SIG-M5 treated with dmso at 0.1 percent for 504 hours (cell line): ENCODE data around the gene AGBL1.

ENCODE experiments used
- DNase-seq: peaks from one replicate; lab custom pipeline; 2025; ENCODE audit not compliant: unreplicated experiment; lab: John Stamatoyannopoulos, UW

AGBL1 gene

GRCh38 chr15:86235667-86236066 lies 156.0 kb downstream of the AGBL1 start:
- DNase-seq = no peak

GRCh38 chr15:86236356-86237110 lies 156.9 kb downstream of the AGBL1 start:
- DNase-seq = no peak

GRCh38 chr15:86237111-86237500 lies 157.4 kb downstream of the AGBL1 start:
- DNase-seq = no peak

- DNase-seq = no peak
Measured at GRCh38 chr15:86247249-86247955, 167.7 kb downstream of the AGBL1 start.

- no peak for DNase-seq
Measured at GRCh38 chr15:86255247-86255646, 175.6 kb downstream of the AGBL1 start.

- no peak for DNase-seq
Measured at GRCh38 chr15:86256628-86257027, 177.0 kb downstream of the AGBL1 start.

- no peak for DNase-seq
Measured at GRCh38 chr15:86259589-86259988, 179.9 kb downstream of the AGBL1 start.

- no peak for DNase-seq
Measured at GRCh38 chr15:86263230-86263629, 183.6 kb downstream of the AGBL1 start.

GRCh38 chr15:86266896-86267484 lies 187.3 kb downstream of the AGBL1 start:
- DNase-seq = no peak

GRCh38 chr15:86267892-86268291 lies 188.2 kb downstream of the AGBL1 start:
- no peak for DNase-seq

- no peak for DNase-seq
Measured at GRCh38 chr15:86268558-86268957, 188.9 kb downstream of the AGBL1 start.

- no peak for DNase-seq
Measured at GRCh38 chr15:86273309-86273708, 193.6 kb downstream of the AGBL1 start.

- DNase-seq = no peak
Measured at GRCh38 chr15:86275361-86275760, 195.7 kb downstream of the AGBL1 start.

- no peak for DNase-seq
Measured at GRCh38 chr15:86278586-86278985, 198.9 kb downstream of the AGBL1 start.

- DNase-seq = no peak
Measured at GRCh38 chr15:86284635-86285034, 205.0 kb downstream of the AGBL1 start.

GRCh38 chr15:86295511-86295910 lies 215.8 kb downstream of the AGBL1 start:
- DNase-seq = no peak

- DNase-seq = no peak
Measured at GRCh38 chr15:86296769-86297168, 217.1 kb downstream of the AGBL1 start.

- DNase-seq = no peak
Measured at GRCh38 chr15:86300390-86301125, 220.9 kb downstream of the AGBL1 start.

- no peak for DNase-seq
Measured at GRCh38 chr15:86311568-86312280, 232.1 kb downstream of the AGBL1 start.

- DNase-seq = no peak
Measured at GRCh38 chr15:86312486-86312885, 232.8 kb downstream of the AGBL1 start.

- DNase-seq = no peak
Measured at GRCh38 chr15:86316216-86316615, 236.5 kb downstream of the AGBL1 start.
